Stimulated activated CD8-positive, alpha-beta memory T cell treated with anti-CD3 and anti-CD28 coated beads, Interleukin-12 subunit alpha, Interleukin-12 subunit beta, amount 100 ng/mL, for 24 hours (primary cell): ENCODE data around the gene TOP2B.

ENCODE experiments used
- DNase-seq: peaks from one replicate; pipeline ENCODE4 v3.0.0-alpha.2; 2020; ENCODE audit errors: extremely low read depth

Gene TOP2B

DNA sequence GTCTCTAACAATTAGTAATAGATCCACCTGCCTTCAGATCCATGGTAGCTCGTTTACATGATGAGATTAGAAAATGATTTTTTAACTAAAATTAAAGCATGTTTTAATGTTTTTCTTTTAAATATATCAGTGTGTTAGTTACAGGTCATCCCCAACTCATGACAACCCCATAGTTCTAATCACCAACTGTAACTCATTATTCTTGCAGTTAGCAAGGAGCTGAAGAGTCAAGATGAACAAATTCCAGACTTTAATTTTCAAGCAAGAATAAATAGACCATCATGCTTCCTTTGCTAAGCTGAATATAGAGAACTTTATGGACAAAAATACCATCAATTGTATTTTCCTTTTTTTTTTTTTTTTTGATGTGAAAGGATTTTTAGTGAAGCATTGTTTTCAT is 101.1 kb downstream of the TOP2B start:
- DNase-seq: no peak

DNA sequence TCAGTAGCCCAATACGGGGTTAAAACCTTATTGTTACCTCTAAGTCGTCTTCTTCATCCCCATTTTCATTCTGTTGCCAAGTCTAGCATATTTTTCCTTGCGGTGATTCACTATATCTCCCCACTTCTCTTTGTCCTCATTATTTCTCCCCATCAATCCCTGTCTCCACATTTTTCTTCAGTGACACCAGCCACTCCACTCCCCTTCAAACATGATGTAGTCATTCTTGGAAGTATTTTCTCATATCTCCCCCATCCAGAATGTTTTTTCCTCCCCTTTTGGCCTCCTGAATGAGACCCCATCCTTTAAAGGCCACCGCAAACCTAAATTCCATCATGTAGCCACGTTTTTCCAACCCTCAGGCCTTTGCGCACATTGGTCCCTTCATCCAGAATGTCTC is 105.9 kb downstream of the TOP2B start:
- no peak for DNase-seq

DNA sequence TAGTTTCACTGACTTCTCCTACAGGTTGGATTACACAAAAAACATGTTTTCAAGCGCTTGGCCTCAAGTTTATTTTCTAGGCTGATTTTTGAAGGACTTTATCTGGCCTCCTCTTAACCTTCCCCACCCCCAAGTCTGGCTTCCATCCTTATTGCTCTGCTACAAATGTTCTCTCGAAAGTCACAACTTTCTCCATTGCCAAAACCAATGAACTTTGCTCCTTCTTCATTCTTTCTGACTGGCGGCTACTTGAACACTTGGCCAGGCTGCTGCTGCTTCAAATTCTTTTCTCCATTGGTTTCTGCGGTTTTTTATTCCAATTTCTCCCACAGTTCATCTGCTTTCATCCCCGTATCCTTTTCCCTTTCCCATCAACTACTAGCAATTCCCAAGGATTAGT is 106.6 kb downstream of the TOP2B start:
- no peak for DNase-seq

DNA sequence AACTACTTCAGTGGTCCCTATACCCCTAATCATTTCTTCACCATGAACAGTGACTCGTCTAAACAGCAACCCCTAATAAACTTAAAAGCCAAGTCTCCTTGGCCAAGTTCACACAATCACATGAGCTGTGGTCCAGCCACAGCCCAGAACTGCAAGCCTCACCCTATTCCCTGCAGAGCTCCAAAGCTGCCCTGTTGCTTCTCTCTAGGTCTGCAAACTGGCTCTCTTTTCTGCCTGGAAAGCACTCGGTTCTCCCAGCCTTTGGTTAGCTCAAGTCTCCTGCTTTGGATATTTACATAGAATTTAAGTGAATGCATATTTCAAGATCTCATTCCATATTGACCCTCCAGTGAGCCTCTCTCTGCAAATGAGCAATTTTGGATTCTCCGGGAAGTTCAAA is 107.0 kb downstream of the TOP2B start:
- DNase-seq: no peak

DNA sequence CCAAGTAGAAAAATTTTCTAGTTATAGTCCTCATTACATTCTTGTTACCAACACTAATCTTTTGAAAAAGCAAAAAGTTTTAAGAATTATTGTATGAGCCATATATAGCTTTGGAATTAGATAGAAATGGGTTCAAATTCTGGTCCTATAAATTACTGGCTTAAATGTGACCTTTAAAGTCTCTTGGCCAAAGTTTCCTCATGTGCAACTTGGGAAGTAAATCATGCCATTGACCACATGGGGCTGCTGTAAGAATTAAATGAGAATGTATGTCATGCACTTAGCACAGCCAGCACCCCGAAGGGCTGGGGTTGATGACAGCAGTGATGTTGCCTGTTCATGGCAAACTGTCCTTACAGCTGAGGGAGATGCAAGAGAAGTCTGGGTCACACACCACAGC is 108.3 kb downstream of the TOP2B start:
- DNase-seq: no peak

DNA sequence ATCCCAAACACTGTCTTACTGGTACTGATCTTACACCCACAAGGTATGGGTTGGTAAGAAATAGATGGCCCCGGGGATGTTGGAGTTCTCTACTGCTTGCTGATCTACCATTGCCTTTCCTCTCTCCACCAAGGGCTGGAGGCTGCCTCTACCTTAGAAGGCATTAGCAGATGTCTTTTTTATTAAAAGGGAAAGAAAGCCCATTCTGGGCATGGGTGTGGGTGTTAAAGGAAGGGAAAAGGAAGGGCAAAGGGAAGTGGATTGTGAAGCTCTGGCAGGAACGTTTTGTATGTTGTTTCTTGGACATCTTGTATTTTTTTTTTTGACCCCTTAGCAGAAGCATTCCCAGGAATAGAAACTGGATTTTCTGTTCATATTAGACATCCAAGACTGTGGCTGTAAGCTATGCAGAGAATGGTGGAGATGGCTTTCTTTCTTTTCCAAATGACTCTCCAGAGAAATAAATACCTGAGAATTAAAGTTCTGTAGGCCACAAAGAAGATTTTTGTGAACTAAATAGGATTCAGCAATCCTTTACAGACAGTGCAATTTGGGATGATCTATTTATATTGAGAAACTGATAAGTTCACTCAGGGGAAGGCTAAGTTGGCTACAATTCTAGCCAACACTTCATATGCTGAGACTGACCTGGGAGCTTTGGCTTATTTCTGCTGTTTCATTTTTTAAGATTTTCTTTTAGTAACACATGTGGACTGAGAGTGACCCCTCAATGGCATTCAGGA is 108.8 kb downstream of the TOP2B start:
- DNase-seq: no peak

DNA sequence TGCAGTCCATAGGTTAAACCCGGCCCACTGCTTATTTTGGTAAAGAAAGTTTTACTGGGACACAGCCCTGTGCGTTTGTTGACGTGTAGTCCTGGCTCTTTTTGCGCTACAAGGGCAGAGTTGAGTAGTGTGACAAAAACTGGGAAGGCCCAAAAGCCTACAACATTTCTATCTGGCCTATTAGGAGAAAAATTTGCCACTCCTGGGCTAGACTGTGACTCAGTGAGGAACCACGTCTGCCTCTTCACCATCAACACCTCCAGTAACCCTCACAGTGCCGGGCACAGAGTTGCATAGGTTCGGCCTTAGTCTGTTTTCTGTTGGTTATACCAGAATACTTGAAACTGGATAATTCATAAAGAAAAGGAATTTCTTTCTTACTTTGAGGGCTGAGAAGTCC is 110.3 kb downstream of the TOP2B start:
- no peak for DNase-seq

DNA sequence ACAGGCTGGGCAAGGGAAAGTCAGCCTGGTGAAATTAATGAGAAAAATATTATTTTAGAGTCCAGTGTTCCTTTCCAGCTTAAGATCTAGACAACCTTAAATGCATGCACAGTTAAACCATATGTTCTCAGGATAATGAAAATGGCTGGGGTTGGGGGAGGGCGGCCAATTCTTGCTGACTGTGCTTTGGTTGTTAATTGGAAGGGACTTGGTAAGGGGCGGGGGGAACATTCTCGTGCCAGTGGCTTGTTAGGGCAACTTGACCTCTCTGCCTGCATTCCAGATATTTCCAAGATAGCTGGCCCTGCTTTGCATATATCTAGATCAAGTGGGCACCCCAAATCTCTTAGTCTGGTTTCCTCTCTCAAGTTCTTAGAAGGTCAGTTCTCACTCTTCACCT is 112.5 kb downstream of the TOP2B start:
- DNase-seq: no peak

DNA sequence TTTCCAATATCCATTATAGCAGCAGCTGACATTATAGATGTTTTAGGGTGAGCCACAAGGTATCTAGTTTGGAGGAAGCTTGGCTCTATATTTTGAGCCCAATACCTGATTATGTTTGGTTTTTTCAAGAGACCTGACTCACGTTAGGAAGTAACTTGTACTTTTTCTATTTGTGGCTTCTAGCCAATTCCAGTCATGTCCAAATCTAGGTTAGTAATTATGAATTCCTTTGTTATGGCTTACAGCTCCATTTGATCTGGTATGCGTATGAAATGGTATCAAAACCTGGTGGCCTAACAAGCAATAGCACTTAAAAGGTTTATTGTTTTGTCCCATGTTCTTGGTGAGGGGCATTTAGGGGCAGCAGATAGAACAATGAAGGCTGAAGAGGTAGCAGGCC is 115.9 kb downstream of the TOP2B start:
- DNase-seq: no peak

DNA sequence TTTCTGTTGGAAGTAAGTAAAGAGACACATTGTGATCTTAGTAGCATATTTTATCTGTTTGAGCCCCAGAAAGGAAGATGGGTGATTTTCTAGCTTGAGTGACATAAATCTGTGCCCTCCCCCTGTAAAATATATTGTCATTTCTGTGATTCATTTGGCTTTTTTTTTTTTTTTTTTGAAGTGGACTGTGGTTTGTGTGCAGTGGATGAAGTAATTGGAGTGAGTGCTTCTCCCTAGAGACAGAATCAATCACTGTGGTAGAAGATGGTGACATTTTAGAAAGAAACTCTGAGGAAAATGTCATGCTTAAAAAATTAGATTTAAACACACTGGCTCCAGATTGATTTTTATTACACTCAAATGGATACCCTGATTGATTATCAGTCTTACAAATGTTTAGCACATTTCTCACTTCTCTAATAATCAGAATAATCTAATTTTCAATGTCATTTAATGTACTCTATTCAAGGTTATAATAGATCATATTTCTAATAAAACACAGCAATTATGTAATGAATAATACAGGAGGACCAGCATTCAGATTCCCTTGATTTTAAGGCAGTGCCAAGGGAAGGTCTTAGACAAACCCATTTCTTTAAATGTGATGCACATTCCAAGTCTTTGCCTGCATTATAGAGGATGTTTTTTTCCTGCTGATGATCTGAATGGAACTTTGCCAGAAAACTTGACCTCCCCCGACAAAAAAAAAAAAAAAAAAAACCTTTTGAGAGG is 116.6 kb downstream of the TOP2B start:
- DNase-seq: no peak
